CD4-positive, alpha-beta T cell (primary cell): ENCODE data around the gene PTHLH. TPM values are rescaled to one million over a fixed set of nuclear protein-coding genes. Genes with fewer than 3 reads are reported as not detected.

Experiments used
- ATAC-seq: fragments of 200-7000 bp; cut with Tn5 transposase; one replicate; pipeline ENCODE4 v1.10.0; 2022; ENCODE audit warnings: mild to moderate bottlenecking; ENCODE audit not compliant: poor library complexity
- CTCF ChIA-PET: fragments of 350-600 bp; sonication (Branson Sonifier 250); formaldehyde crosslinking; loops from one replicate; lab custom pipeline; 2021; ENCODE audit warnings: antibody characterized with exemption, inconsistent platforms; lab: Charles Lee
- POLR2A ChIA-PET: fragments of 350-600 bp; sonication (Branson Sonifier 250); formaldehyde crosslinking; loops from one replicate; lab custom pipeline; 2021; ENCODE audit warnings: antibody characterized with exemption, inconsistent platforms; lab: Charles Lee
- DNase-seq, 14 experiments: peaks; one replicate each; pipeline ENCODE4 v3.0.0-alpha.2; 2013 to 2020; ENCODE audit warnings: mixed read lengths in 2 of 14
- H3K27ac ChIP-seq, 2 donors: one replicate each; pipeline versions ENCODE4 v1.5.1 to v1.7.0; 2013; ENCODE audit warnings: low read length in 2 of 2, low read depth in 1 of 2, mild to moderate bottlenecking in 1 of 2
- H3K27me3 ChIP-seq, 2 experiments: 1 replicate in 1 of 2; 2 replicates in 1 of 2; pipeline versions ENCODE4 v1.6.1 to v1.7.0; 2013; ENCODE audit warnings: low read length in 2 of 2, control low read depth in 1 of 2, mild to moderate bottlenecking in 1 of 2, moderate library complexity in 1 of 2; ENCODE audit not compliant: insufficient read depth in 2 of 2, control insufficient read depth in 1 of 2
- H3K36me3 ChIP-seq: one replicate; pipeline ENCODE4 v1.6.1; 2013; ENCODE audit warnings: low read length, control low read depth; ENCODE audit not compliant: insufficient read depth
- H3K4me1 ChIP-seq: one replicate; pipeline ENCODE4 v1.6.1; 2013; ENCODE audit warnings: low read length, control low read depth; ENCODE audit not compliant: insufficient read depth
- H3K4me3 ChIP-seq: one replicate; pipeline ENCODE4 v1.5.1; 2013; ENCODE audit warnings: mild to moderate bottlenecking, low read length, moderate library complexity
- H3K9me3 ChIP-seq, 2 experiments: 1 replicate in 1 of 2; 2 replicates in 1 of 2; pipeline versions ENCODE4 v1.6.1 to v1.7.0; 2013; ENCODE audit warnings: low read length in 2 of 2, mild to moderate bottlenecking in 2 of 2, control low read depth in 1 of 2, moderate library complexity in 1 of 2; ENCODE audit not compliant: control insufficient read depth in 1 of 2, insufficient read depth in 1 of 2
- H3K27ac Mint-ChIP-seq: one replicate; pipeline ENCODE4 v1.8.0; 2020; ENCODE audit warnings: mixed read lengths
- H3K27me3 Mint-ChIP-seq: one replicate; pipeline ENCODE4 v1.8.0; 2021; ENCODE audit warnings: mixed read lengths
- H3K36me3 Mint-ChIP-seq: one replicate; pipeline ENCODE4 v1.8.0; 2021; ENCODE audit warnings: low read depth, mixed read lengths
- H3K4me1 Mint-ChIP-seq: one replicate; pipeline ENCODE4 v1.8.0; 2021; ENCODE audit warnings: low read depth, mixed read lengths
- H3K4me3 Mint-ChIP-seq: one replicate; pipeline ENCODE4 v1.8.0; 2020; ENCODE audit warnings: mild to moderate bottlenecking, mixed read lengths
- H3K9me3 Mint-ChIP-seq: one replicate; pipeline ENCODE4 v1.8.0; 2020; ENCODE audit warnings: mixed read lengths
- CTCF ChIP-seq: fragments of 200-600 bp; IDR thresholded peaks from one replicate; pipeline ENCODE4 v1.8.0; 2022; ENCODE audit warnings: antibody characterized with exemption, mild to moderate bottlenecking
- intact Hi-C, 2 experiments: fragments of 100-400 bp; cut with DNase I in 1 of 2; cut with micrococcal nuclease in 1 of 2; formaldehyde crosslinking; loops; one replicate each; pipeline versions ENCODE4 v1.15.1 to v1.9.0; 2023 to 2025; cut with DNase I, micrococcal nuclease
- total RNA-seq, 174 experiments: library from RNA in 2 of 174; stranded (reverse) in 2 of 174; gene quantifications; one replicate each; pipeline ENCODE4 v1.2.3 and lab custom pipeline; 2021 to 2026

The PTHLH gene
- total RNA-seq, 2 experiments from 2014 or later, result not detected

GRCh38 chr12:28012333-28012918, 39.9 kb upstream of the PTHLH start:
- no peak for TF ChIP-seq CTCF
- ChIA-PET POLR2A (no interaction called here), CTCF (no interaction called here)
- H3K4me3 Mint-ChIP-seq, result no peak overlapping the region
- no peaks in the 10 kb centered on the region for H3K4me1 ChIP-seq
- no peaks in the 10 kb centered on the region for H3K36me3 Mint-ChIP-seq
- intact Hi-C loops, result no loop called here
- H3K4me1 Mint-ChIP-seq, result no peaks in the 10 kb centered on the region
- H3K27me3 ChIP-seq, result peaks cover 0 to 12% of the 10 kb centered on the region in 2 experiments
- DNase-seq, result no peak
- H3K9me3 Mint-ChIP-seq, result no peaks in the 10 kb centered on the region
- H3K9me3 ChIP-seq, result no peaks in the 10 kb centered on the region
- no peak overlapping the region for H3K27ac Mint-ChIP-seq
- no peak overlapping the region for H3K4me3 ChIP-seq
- no peak overlapping the region for H3K27ac ChIP-seq
- no peaks in the 10 kb centered on the region for H3K36me3 ChIP-seq
- peaks cover 5% of the 10 kb centered on the region for H3K27me3 Mint-ChIP-seq
- ATAC-seq, result no peak

- ATAC-seq (no peak), DNase-seq (no peak)
- Histone ChIP-seq H3K4me3 (no peak overlapping the region), H3K4me1 (no peaks in the 10 kb centered on the region), H3K36me3 (no peaks in the 10 kb centered on the region), H3K9me3 (no peaks in the 10 kb centered on the region), H3K27ac (no peak overlapping the region), H3K27me3 (peaks cover 0 to 12% of the 10 kb centered on the region in 2 experiments)
- ChIA-PET CTCF (no interaction called here), POLR2A (no interaction called here)
- intact Hi-C loops, result no loop called here
- no peak overlapping the region for H3K4me3 Mint-ChIP-seq
- TF ChIP-seq CTCF, result no peak
- no peaks in the 10 kb centered on the region for H3K36me3 Mint-ChIP-seq
- H3K9me3 Mint-ChIP-seq, result no peaks in the 10 kb centered on the region
- no peaks in the 10 kb centered on the region for H3K4me1 Mint-ChIP-seq
- H3K27ac Mint-ChIP-seq, result no peak overlapping the region
- peaks cover 5% of the 10 kb centered on the region for H3K27me3 Mint-ChIP-seq
These were observed 37.5 kb upstream of the PTHLH start for GRCh38 chr12:28010036-28010435.

- Mint-ChIP-seq H3K27ac (no peak overlapping the region), H3K36me3 (no peaks in the 10 kb centered on the region), H3K9me3 (peaks cover 4% of the 10 kb centered on the region), H3K4me3 (no peak overlapping the region), H3K4me1 (no peaks in the 10 kb centered on the region), H3K27me3 (no peaks in the 10 kb centered on the region)
- Histone ChIP-seq H3K27me3 (no peaks in the 10 kb centered on the region), H3K4me1 (no peaks in the 10 kb centered on the region), H3K36me3 (no peaks in the 10 kb centered on the region), H3K9me3 (no peaks in the 10 kb centered on the region), H3K27ac (no peak overlapping the region), H3K4me3 (no peak overlapping the region)
- DNase-seq, result no peak
- POLR2A ChIA-PET, result no interaction called here
- CTCF ChIA-PET, result no interaction called here
- intact Hi-C loops, result no loop called here
- no peak for ATAC-seq
- TF ChIP-seq CTCF, result no peak
These were observed 27.4 kb upstream of the PTHLH start for GRCh38 chr12:27999970-28000369.
